MM.1S (cell line): ENCODE measurements around the gene AQP3.

Experiments
- DNase-seq: peaks from one replicate; pipeline ENCODE4 v3.0.0-alpha.2; 2015
- H2AFZ ChIP-seq: fragments of 300-600 bp; sonication (generic); 2 replicates; pipeline ENCODE4 v1.6.0; 2016; ENCODE audit warnings: antibody characterized with exemption, low read length
- H3F3A ChIP-seq: fragments of 300-600 bp; sonication (generic); 2 replicates; pipeline ENCODE4 v1.6.1; 2016; ENCODE audit warnings: mild to moderate bottlenecking, antibody characterized with exemption, low read length, moderate library complexity, mixed read lengths; ENCODE audit not compliant: insufficient read depth
- H3K27ac ChIP-seq: fragments of 300-600 bp; sonication (generic); 2 replicates; pipeline ENCODE4 v1.5.1; 2016; ENCODE audit warnings: mild to moderate bottlenecking, low read length
- H3K27me3 ChIP-seq: fragments of 300-600 bp; sonication (generic); replicated peaks from 2 replicates; pipeline ENCODE4 v1.6.0; 2016; ENCODE audit warnings: low read length; ENCODE audit not compliant: insufficient read depth
- H3K36me3 ChIP-seq: fragments of 300-600 bp; sonication (generic); replicated peaks from 2 replicates; pipeline ENCODE4 v1.6.1; 2016; ENCODE audit warnings: mild to moderate bottlenecking, low read length, mixed read lengths; ENCODE audit not compliant: insufficient read depth
- H3K4me1 ChIP-seq: fragments of 300-600 bp; sonication (generic); 2 replicates; pipeline ENCODE4 v1.6.1; 2016; ENCODE audit warnings: low read length, mixed read lengths
- H3K4me2 ChIP-seq: fragments of 300-600 bp; sonication (generic); 2 replicates; pipeline ENCODE4 v1.6.0; 2016; ENCODE audit warnings: low read depth, low read length
- H3K4me3 ChIP-seq: fragments of 300-600 bp; sonication (generic); 2 replicates; pipeline ENCODE4 v1.5.1; 2016; ENCODE audit warnings: low read length, mixed read lengths
- H3K79me2 ChIP-seq: fragments of 300-600 bp; sonication (generic); 2 replicates; pipeline ENCODE4 v1.6.1; 2016; ENCODE audit warnings: mixed run types, low read length, mixed read lengths
- H3K9ac ChIP-seq: fragments of 300-600 bp; sonication (generic); 2 replicates; pipeline ENCODE4 v1.6.1; 2016; ENCODE audit warnings: low read length, mixed read lengths
- H3K9me2 ChIP-seq: fragments of 300-600 bp; sonication (generic); replicated peaks from 2 replicates; pipeline ENCODE4 v1.6.1; 2016; ENCODE audit warnings: mild to moderate bottlenecking, low read length, mixed read lengths; ENCODE audit not compliant: insufficient read depth
- H3K9me3 ChIP-seq: fragments of 300-600 bp; sonication (generic); replicated peaks from 2 replicates; pipeline ENCODE4 v1.6.1; 2016; ENCODE audit warnings: mild to moderate bottlenecking, low read length, mixed read lengths; ENCODE audit not compliant: insufficient read depth
- H4K20me1 ChIP-seq: fragments of 300-600 bp; sonication (generic); 2 replicates; pipeline ENCODE4 v1.6.1; 2016; ENCODE audit warnings: mild to moderate bottlenecking, low read length, moderate library complexity, mixed read lengths; ENCODE audit not compliant: insufficient read depth
- CTCF ChIP-seq: fragments of 300-600 bp; sonication (generic); IDR thresholded peaks from 2 replicates; pipeline ENCODE4 v1.5.1; 2016; ENCODE audit warnings: antibody characterized with exemption, low read length, mixed read lengths
- EZH2 ChIP-seq: fragments of 300-600 bp; sonication (generic); optimal IDR thresholded peaks from 2 replicates; pipeline ENCODE3; 2017; ENCODE audit warnings: low read depth, mild to moderate bottlenecking, antibody characterized with exemption, low read length, mixed read lengths
- EZH2phosphoT487 ChIP-seq: fragments of 300-600 bp; sonication (generic); IDR thresholded peaks from 2 replicates; pipeline ENCODE4 v1.6.1; 2018; ENCODE audit warnings: antibody characterized with exemption, low read length

The AQP3 gene

GRCh38 chr9:33468797-33469621 is 21.6 kb upstream of the AQP3 start:
- Histone ChIP-seq H3K4me2 (no peak overlapping the region), H3K27ac (no peak overlapping the region), H3K9me2 (no peaks in the 10 kb centered on the region), H3F3A (no peaks in the 10 kb centered on the region), H3K9me3 (no peaks in the 10 kb centered on the region), H3K36me3 (peaks cover 15% of the 10 kb centered on the region), H3K4me1 (peaks cover 10% of the 10 kb centered on the region), H2AFZ (no peak overlapping the region), H3K4me3 (no peak overlapping the region), H3K9ac (no peak overlapping the region), H3K27me3 (no peaks in the 10 kb centered on the region), H4K20me1 (no peaks in the 10 kb centered on the region), H3K79me2 (peaks cover 53% of the 10 kb centered on the region)
- no peak for DNase-seq
- TF ChIP-seq EZH2phosphoT487 (no peak), CTCF (no peak), EZH2 (no peak)

GRCh38 chr9:33468215-33468730 is 20.9 kb upstream of the AQP3 start:
- TF ChIP-seq CTCF (no peak), EZH2phosphoT487 (no peak), EZH2 (no peak)
- Histone ChIP-seq H3K79me2 (peaks cover 49% of the 10 kb centered on the region), H3K36me3 (peaks cover 15% of the 10 kb centered on the region), H3F3A (no peaks in the 10 kb centered on the region), H3K4me1 (peaks cover 10% of the 10 kb centered on the region), H3K27ac (no peak overlapping the region), H4K20me1 (no peaks in the 10 kb centered on the region), H3K27me3 (no peaks in the 10 kb centered on the region), H3K9ac (no peak overlapping the region), H3K4me2 (no peak overlapping the region), H3K4me3 (no peak overlapping the region), H2AFZ (no peak overlapping the region), H3K9me2 (no peaks in the 10 kb centered on the region), H3K9me3 (no peaks in the 10 kb centered on the region)
- DNase-seq: no peak

GRCh38 chr9:33467526-33467925 is 20.1 kb upstream of the AQP3 start:
- H3K9me2 ChIP-seq: no peaks in the 10 kb centered on the region
- H3K36me3 ChIP-seq: peaks cover 15% of the 10 kb centered on the region
- H2AFZ ChIP-seq: no peak overlapping the region
- TF ChIP-seq EZH2 (no peak), CTCF (no peak), EZH2phosphoT487 (no peak)
- no peak overlapping the region for H3K4me2 ChIP-seq
- DNase-seq: no peak
- peaks cover 41% of the 10 kb centered on the region for H3K79me2 ChIP-seq
- no peaks in the 10 kb centered on the region for H3K9me3 ChIP-seq
- H3K4me3 ChIP-seq: no peak overlapping the region
- no peaks in the 10 kb centered on the region for H4K20me1 ChIP-seq
- H3K27ac ChIP-seq: no peak overlapping the region
- H3K4me1 ChIP-seq: peaks cover 8% of the 10 kb centered on the region
- H3F3A ChIP-seq: no peaks in the 10 kb centered on the region
- H3K9ac ChIP-seq: no peak overlapping the region
- no peaks in the 10 kb centered on the region for H3K27me3 ChIP-seq
